T47D (cell line): ENCODE measurements around the gene GALR1.
"Not testable (repeated sequence)": the region's sequence is repeated elsewhere in the genome, so short reads cannot be mapped to it uniquely, and the experiment has no call there.

Experiments used
- DNase-seq, 2 experiments: peaks; one replicate each; pipeline versions ENCODE4 v3.0.0 to v3.0.0-alpha.2; 2011 to 2012; ENCODE audit warnings: low read depth in 1 of 2, low spot score in 1 of 2
- JUND ChIP-seq: IDR thresholded peaks from 2 replicates; pipeline ENCODE4 v1.6.1; 2012; ENCODE audit warnings: low read depth
- in situ Hi-C: cut with HindIII; loops from 2 replicates; pipeline ENCODE4 v1.10.0; 2016; ENCODE audit warnings: low sequenced_read_pairs, low pct_unique_long_range_greater_than_20kb

The GALR1 gene

GRCh38 chr18:77255426-77256105 is 5.9 kb downstream of the GALR1 start:
- in situ Hi-C loops: no loop called here
- no peak; the same call in 1 of the 2 replicates for TF ChIP-seq JUND
- DNase-seq: peak; percentile 41 to 52

GRCh38 chr18:77262643-77263465 is 13.2 kb downstream of the GALR1 start:
- peak in 1 of 2 experiments; percentile 24 for DNase-seq
- TF ChIP-seq JUND: peak; percentile 47; the same call in 1 of the 2 replicates
- in situ Hi-C loops: no loop called here

- in situ Hi-C loops: no loop called here
- no peak for DNase-seq
- TF ChIP-seq JUND: no peak
Observed at GRCh38 chr18:77263466-77263763, 13.8 kb downstream of the GALR1 start.

GRCh38 chr18:77267969-77268368 is 18.3 kb downstream of the GALR1 start:
- DNase-seq: no peak
- in situ Hi-C loops: no loop called here
- TF ChIP-seq JUND: no peak

GRCh38 chr18:77268456-77268855 is 18.8 kb downstream of the GALR1 start:
- in situ Hi-C loops: no loop called here
- DNase-seq: no peak
- TF ChIP-seq JUND: no peak

- no peak for DNase-seq
- in situ Hi-C loops: no loop called here
- no peak for TF ChIP-seq JUND
Observed at GRCh38 chr18:77271576-77272481, 22.2 kb downstream of the GALR1 start.

- in situ Hi-C loops, DNase-seq: not testable (repeated sequence)
Observed at GRCh38 chr18:77290841-77291240, 41.2 kb downstream of the GALR1 start.

GRCh38 chr18:77298172-77298571 is 48.5 kb downstream of the GALR1 start:
- TF ChIP-seq JUND: no peak
- no peak for DNase-seq
- in situ Hi-C loops: no loop called here

GRCh38 chr18:77299706-77300105 is 50.1 kb downstream of the GALR1 start:
- TF ChIP-seq JUND: no peak
- DNase-seq: no peak
- in situ Hi-C loops: no loop called here

GRCh38 chr18:77300579-77300978 is 50.9 kb downstream of the GALR1 start:
- TF ChIP-seq JUND: no peak
- no peak for DNase-seq
- in situ Hi-C loops: no loop called here

GRCh38 chr18:77304268-77304667 is 54.6 kb downstream of the GALR1 start:
- TF ChIP-seq JUND: no peak
- no peak for DNase-seq

GRCh38 chr18:77305676-77306075 is 56.0 kb downstream of the GALR1 start:
- TF ChIP-seq JUND: no peak
- no peak for DNase-seq
- in situ Hi-C loops: no loop called here

More at GRCh38 chr18:77304268-77304667, 54.6 kb downstream of the GALR1 start:
- in situ Hi-C loops: no loop called here
